ENCODE data around the gene HOXA3. TPM values are rescaled to one million over a fixed set of nuclear protein-coding genes. Genes with fewer than 3 reads are reported as not detected.

Gene HOXA3
- polyA plus RNA-seq, 1 of the 3 experiments (the other 2 are of a cell fraction): 0.15 TPM

GRCh38 chr7:27106901-27107240, 45.5 kb downstream of the HOXA3 start (continued):
- TF ChIP-seq, protein P1, sequence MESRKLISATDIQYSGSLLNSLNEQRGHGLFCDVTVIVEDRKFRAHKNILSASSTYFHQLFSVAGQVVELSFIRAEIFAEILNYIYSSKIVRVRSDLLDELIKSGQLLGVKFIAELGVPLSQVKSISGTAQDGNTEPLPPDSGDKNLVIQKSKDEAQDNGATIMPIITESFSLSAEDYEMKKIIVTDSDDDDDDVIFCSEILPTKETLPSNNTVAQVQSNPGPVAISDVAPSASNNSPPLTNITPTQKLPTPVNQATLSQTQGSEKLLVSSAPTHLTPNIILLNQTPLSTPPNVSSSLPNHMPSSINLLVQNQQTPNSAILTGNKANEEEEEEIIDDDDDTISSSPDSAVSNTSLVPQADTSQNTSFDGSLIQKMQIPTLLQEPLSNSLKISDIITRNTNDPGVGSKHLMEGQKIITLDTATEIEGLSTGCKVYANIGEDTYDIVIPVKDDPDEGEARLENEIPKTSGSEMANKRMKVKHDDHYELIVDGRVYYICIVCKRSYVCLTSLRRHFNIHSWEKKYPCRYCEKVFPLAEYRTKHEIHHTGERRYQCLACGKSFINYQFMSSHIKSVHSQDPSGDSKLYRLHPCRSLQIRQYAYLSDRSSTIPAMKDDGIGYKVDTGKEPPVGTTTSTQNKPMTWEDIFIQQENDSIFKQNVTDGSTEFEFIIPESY (IDR thresholded peaks at IDR 0.05; ENCODE audit: borderline replicate concordance, low read depth): no peak
- TF ChIP-seq FOXM1 (IDR thresholded peaks at IDR 0.05; ENCODE audit: low read depth) (no peak), CHD2 (IDR thresholded peaks at IDR 0.05; ENCODE audit: low read length, partially characterized antibody) (no peak), TAF1 (IDR thresholded peaks at IDR 0.05; ENCODE audit: borderline replicate concordance, low read depth, low read length) (no peak), RCOR1 (IDR thresholded peaks at IDR 0.05; ENCODE audit: low read length) (no peak)

- H3K4me3 ChIP-seq (ENCODE audit: low read depth in 2 of 2, low read length in 1 of 2): no peak overlapping the region
- 15% methylated on average over 30 of the region's 44 CpGs for WGBS (ENCODE audit: low lambda C conversion rate)
- H4K20me1 ChIP-seq (ENCODE audit: insufficient read depth): no peaks in the 10 kb centered on the region
- H3K27me3 ChIP-seq (ENCODE audit: insufficient read depth): peaks cover 100% of the 10 kb centered on the region
- H3K9ac ChIP-seq: no peak overlapping the region
- no peaks in the 10 kb centered on the region for H3F3A ChIP-seq (replicated peaks; ENCODE audit: insufficient read depth)
- no peaks in the 10 kb centered on the region for H3K9me2 ChIP-seq
- TF ChIP-seq, protein P2, sequence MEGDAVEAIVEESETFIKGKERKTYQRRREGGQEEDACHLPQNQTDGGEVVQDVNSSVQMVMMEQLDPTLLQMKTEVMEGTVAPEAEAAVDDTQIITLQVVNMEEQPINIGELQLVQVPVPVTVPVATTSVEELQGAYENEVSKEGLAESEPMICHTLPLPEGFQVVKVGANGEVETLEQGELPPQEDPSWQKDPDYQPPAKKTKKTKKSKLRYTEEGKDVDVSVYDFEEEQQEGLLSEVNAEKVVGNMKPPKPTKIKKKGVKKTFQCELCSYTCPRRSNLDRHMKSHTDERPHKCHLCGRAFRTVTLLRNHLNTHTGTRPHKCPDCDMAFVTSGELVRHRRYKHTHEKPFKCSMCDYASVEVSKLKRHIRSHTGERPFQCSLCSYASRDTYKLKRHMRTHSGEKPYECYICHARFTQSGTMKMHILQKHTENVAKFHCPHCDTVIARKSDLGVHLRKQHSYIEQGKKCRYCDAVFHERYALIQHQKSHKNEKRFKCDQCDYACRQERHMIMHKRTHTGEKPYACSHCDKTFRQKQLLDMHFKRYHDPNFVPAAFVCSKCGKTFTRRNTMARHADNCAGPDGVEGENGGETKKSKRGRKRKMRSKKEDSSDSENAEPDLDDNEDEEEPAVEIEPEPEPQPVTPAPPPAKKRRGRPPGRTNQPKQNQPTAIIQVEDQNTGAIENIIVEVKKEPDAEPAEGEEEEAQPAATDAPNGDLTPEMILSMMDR (IDR thresholded peaks at IDR 0.05): no peak
- TF ChIP-seq EZH2phosphoT487 (IDR thresholded peaks at IDR 0.05; ENCODE audit: borderline replicate concordance, low read depth) (peak; percentile 77; the same call in 1 of the 2 replicates), RFX5 (IDR thresholded peaks at IDR 0.05; ENCODE audit: low read length) (no peak), SIN3A (IDR thresholded peaks at IDR 0.05; ENCODE audit: borderline replicate concordance, low read depth, low read length) (no peak), POLR2AphosphoS5 (IDR thresholded peaks at IDR 0.05; ENCODE audit: low read depth, low read length) (no peak)
- H2AFZ ChIP-seq (ENCODE audit: low read depth): no peak overlapping the region
- H3K9me3 ChIP-seq: no peaks in the 10 kb centered on the region
- H3K36me3 ChIP-seq (replicated peaks in 1 of 2; ENCODE audit: control insufficient read depth in 1 of 2, insufficient read depth in 2 of 2, low read length in 1 of 2): no peaks in the 10 kb centered on the region
- POLR2A ChIA-PET: no interaction called here
- H3K79me2 ChIP-seq (ENCODE audit: insufficient read depth): no peaks in the 10 kb centered on the region
- H3K4me1 ChIP-seq (ENCODE audit: control insufficient read depth in 1 of 2, insufficient read depth in 2 of 2, low read depth in 1 of 2, low read length in 1 of 2): no peaks in the 10 kb centered on the region; a peak in 1 of 4 replicates
- CTCF ChIA-PET: interaction anchor here (0.6 to 2.0 kb wide), 8 partner anchors 9 to 56 kb away, joined by 3 to 6 read pairs (median 4); partner anchors contain the start of gene HOXA5
- peak; percentile 73 for DNase-seq
- H3K27ac ChIP-seq (ENCODE audit: low read depth in 2 of 2, low read length in 1 of 2): no peak overlapping the region
- peak overlapping the region; percentile 21; the same call in 1 of the 2 replicates for H3K4me2 ChIP-seq
Observed at GRCh38 chr7:27106181-27106900, 46.0 kb downstream of the HOXA3 start.
